HepG2 (cell line): ENCODE data around the gene DPY30. TPM values are rescaled to one million over a fixed set of nuclear protein-coding genes. Genes with fewer than 3 reads are reported as not detected.

Source experiments
- ARID5B ChIP-seq: IDR thresholded peaks from 2 replicates; pipeline ENCODE4 v1.4.0; 2020; ENCODE audit warnings: mild to moderate bottlenecking, missing genetic modification reagents
- CBX1 ChIP-seq: IDR thresholded peaks from one replicate; pipeline ENCODE4 v1.6.1; 2016; ENCODE audit warnings: antibody characterized with exemption, low read depth
- CENPBD1 ChIP-seq: sonication (generic); formaldehyde crosslinking; IDR thresholded peaks from 2 replicates; pipeline ENCODE4 v1.8.0; 2022; ENCODE audit warnings: missing genetic modification reagents, low read depth, mild to moderate bottlenecking, borderline replicate concordance
- CHD2 ChIP-seq: IDR thresholded peaks from 2 replicates; pipeline ENCODE4 v1.6.1; 2011; ENCODE audit warnings: low read depth, low read length, improper control_type of control experiment
- JUN ChIP-seq: sonication (generic); formaldehyde crosslinking; IDR thresholded peaks from 2 replicates; pipeline ENCODE4 v1.4.0; 2020; ENCODE audit warnings: mild to moderate bottlenecking, missing genetic modification reagents
- KAT7 ChIP-seq: IDR thresholded peaks from 2 replicates; pipeline ENCODE4 v1.6.1; 2018; ENCODE audit warnings: borderline replicate concordance, missing compliant biosample characterization
- KDM1A ChIP-seq: IDR thresholded peaks from 2 replicates; pipeline ENCODE4 v1.6.1; 2016; ENCODE audit warnings: missing compliant biosample characterization
- KDM3A ChIP-seq: IDR thresholded peaks from 2 replicates; pipeline ENCODE4 v1.6.1; 2018; ENCODE audit warnings: low read depth, missing compliant biosample characterization
- MYC ChIP-seq: sonication (generic); formaldehyde crosslinking; IDR thresholded peaks from 2 replicates; pipeline ENCODE4 v1.9.0; 2021; ENCODE audit warnings: missing genetic modification reagents, borderline replicate concordance
- NFIC ChIP-seq: IDR thresholded peaks from 2 replicates; pipeline ENCODE4 v1.6.1; 2012; ENCODE audit warnings: mild to moderate bottlenecking, low read length, inconsistent platforms
- NR0B2 ChIP-seq: sonication (generic); formaldehyde crosslinking; IDR thresholded peaks from 2 replicates; pipeline ENCODE4 v1.4.0; 2020; ENCODE audit warnings: mild to moderate bottlenecking, missing genetic modification reagents
- PAF1 ChIP-seq: IDR thresholded peaks from 2 replicates; pipeline ENCODE4 v1.6.1; 2016; ENCODE audit warnings: missing genetic modification reagents, missing compliant biosample characterization
- SP5 ChIP-seq: IDR thresholded peaks from 2 replicates; pipeline ENCODE4 v1.6.1; 2016; ENCODE audit warnings: low read depth, borderline replicate concordance
- ZFX ChIP-seq: sonication (generic); formaldehyde crosslinking; IDR thresholded peaks from 2 replicates; pipeline ENCODE4 v1.4.0; 2020; ENCODE audit warnings: mild to moderate bottlenecking, low read depth, missing genetic modification reagents, moderate library complexity
- ZGPAT ChIP-seq: IDR thresholded peaks from 2 replicates; pipeline ENCODE4 v1.6.1; 2016; ENCODE audit warnings: mild to moderate bottlenecking
- ZNF101 ChIP-seq: sonication (generic); formaldehyde crosslinking; IDR thresholded peaks from 2 replicates; pipeline ENCODE4 v1.4.0; 2020; ENCODE audit warnings: mild to moderate bottlenecking, low read depth, missing genetic modification reagents, borderline replicate concordance
- ZNF205 ChIP-seq: IDR thresholded peaks from 2 replicates; pipeline ENCODE4 v1.6.1; 2018; ENCODE audit warnings: missing biosample characterization, missing genetic modification reagents
- ZNF275 ChIP-seq: sonication (generic); formaldehyde crosslinking; IDR thresholded peaks from 2 replicates; pipeline ENCODE4 v1.8.0; 2022; ENCODE audit warnings: missing genetic modification reagents, mild to moderate bottlenecking, inconsistent platforms, borderline replicate concordance
- ZNF550 ChIP-seq: sonication (generic); formaldehyde crosslinking; IDR thresholded peaks from 2 replicates; pipeline ENCODE4 v1.4.0; 2020; ENCODE audit warnings: mild to moderate bottlenecking, missing genetic modification reagents, borderline replicate concordance
- ZNF781 ChIP-seq: sonication (generic); formaldehyde crosslinking; IDR thresholded peaks from 2 replicates; pipeline ENCODE4 v1.5.1; 2020; ENCODE audit warnings: borderline replicate concordance, mild to moderate bottlenecking, missing genetic modification reagents; ENCODE audit errors: not compliant biosample characterization
- ZNF788 ChIP-seq: sonication (generic); formaldehyde crosslinking; IDR thresholded peaks from 2 replicates; pipeline ENCODE4 v1.5.0; 2020; ENCODE audit warnings: mild to moderate bottlenecking, missing genetic modification reagents, borderline replicate concordance
- ZNF816 ChIP-seq: sonication (generic); formaldehyde crosslinking; IDR thresholded peaks from 2 replicates; pipeline ENCODE4 v1.8.0; 2022; ENCODE audit warnings: missing genetic modification reagents, mild to moderate bottlenecking, borderline replicate concordance
- ZNF891 ChIP-seq: sonication (generic); formaldehyde crosslinking; IDR thresholded peaks from 2 replicates; pipeline ENCODE4 v1.5.0; 2020; ENCODE audit warnings: mild to moderate bottlenecking, missing genetic modification reagents
- polyA plus RNA-seq, 8 experiments: library from polyadenylated mRNA; depleted of rRNA in 3 of 8; stranded (reverse) in 7 of 8; unstranded in 1 of 8; fragments of >200 nt; fragmentation: Illumina TruSeq in 4 of 8; extraction: Trizol in 4 of 8; gene quantifications; 2 replicates each; pipeline versions ENCODE4 v1.2.1 to v1.2.3, GENCODE V29; 2011 to 2016; ENCODE audit warnings: low read depth in 4 of 8, missing spikeins in 1 of 8, mixed read lengths in 1 of 8; ENCODE audit not compliant: insufficient read depth in 1 of 8
- total RNA-seq, 5 experiments: library from RNA; depleted of rRNA; stranded (reverse); fragments of >200 nt; fragmentation: Illumina TruSeq; extraction: Trizol; gene quantifications; 2 replicates each; pipeline ENCODE4 v1.2.3, GENCODE V29; 2016; ENCODE audit warnings: low read depth in 1 of 5

DPY30 gene
- total and polyA plus RNA-seq, 2 of the 13 experiments (the other 11 are each of a cell fraction or from before 2014, with no cell fraction given), result 98.1 to 118 TPM

- TF ChIP-seq ZGPAT (no peak), ARID5B (CRISPR knock-in tag) (no peak; the same call in 1 of the 2 replicates), ZFX (CRISPR knock-in tag) (peak; percentile 47; the same call in 1 of the 2 replicates), MYC (CRISPR knock-in tag) (peak; percentile 57; the same call in 1 of the 2 replicates), CHD2 (no peak), ZNF816 (CRISPR knock-in tag) (no peak), ZNF550 (CRISPR knock-in tag) (0 out of 2 replicates have a peak, but pooled peaks have one; percentile 64), CBX1 (no peak), KAT7 (CRISPR knock-in tag) (no peak; the same call in 1 of the 2 replicates), SP5 (CRISPR knock-in tag) (no peak), KDM1A (CRISPR knock-in tag) (no peak), NR0B2 (CRISPR knock-in tag) (peak; percentile 4; the same call in 1 of the 2 replicates), ZNF788 (CRISPR knock-in tag) (peak; percentile 48; the same call in 1 of the 2 replicates), ZNF101 (CRISPR knock-in tag) (no peak), NFIC (no peak), KDM3A (no peak), ZNF781 (peak; percentile 62), ZNF275 (no peak), PAF1 (CRISPR knock-in tag) (no peak), JUN (CRISPR knock-in tag) (no peak), CENPBD1 (CRISPR knock-in tag) (no peak), ZNF891 (CRISPR knock-in tag) (0 out of 2 replicates have a peak, but pooled peaks have one; percentile 35), ZNF205 (CRISPR knock-in tag) (no peak)
Measured at GRCh38 chr2:32009516-32010256, 29.9 kb downstream of the DPY30 start (continued).
